Eye (tissue), 1 donor: ENCODE measurements around the gene KLC1.
"Not testable (repeated sequence)": the region's sequence is repeated elsewhere in the genome, so short reads cannot be mapped to it uniquely, and the experiment has no call there.

Experiments
- DNase-seq: peaks from one replicate; pipeline ENCODE4 v3.0.0-alpha.2; 2015

Gene KLC1

DNA sequence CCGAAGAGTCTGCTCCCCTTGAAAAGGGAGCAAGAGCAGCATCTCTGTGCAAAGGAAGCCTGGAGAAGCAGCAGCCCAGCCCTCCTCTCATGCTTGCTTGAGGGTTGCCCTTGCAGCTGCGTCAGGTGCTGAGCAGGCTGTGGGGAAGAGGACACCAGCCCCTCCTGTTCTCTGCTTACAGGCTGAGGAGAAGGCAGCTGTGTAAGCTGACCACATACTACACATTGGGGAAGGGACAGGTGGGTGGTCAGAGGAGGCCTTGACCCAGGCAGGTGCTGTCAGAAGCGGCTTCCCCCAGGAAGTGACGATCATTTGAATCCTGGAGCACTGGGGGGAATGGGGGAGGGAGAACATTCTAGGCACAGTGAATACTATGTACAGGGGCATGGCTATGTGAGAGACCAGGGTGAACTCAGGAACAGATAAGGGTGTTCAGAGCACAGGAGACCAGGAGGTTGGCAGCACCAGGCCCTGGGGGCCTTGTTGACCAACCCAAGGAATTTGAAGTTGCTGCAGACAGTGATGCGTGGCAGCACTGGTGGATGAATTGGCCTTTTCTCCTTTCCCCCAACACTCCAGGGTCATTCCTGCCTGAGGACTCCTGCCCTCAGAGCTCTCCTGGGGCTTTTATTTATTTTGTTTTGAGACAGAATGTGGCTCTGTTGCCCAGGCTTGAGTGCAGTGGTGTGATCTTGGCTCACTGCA, 2.7 kb upstream of the KLC1 start:
- DNase-seq = no peak

DNA sequence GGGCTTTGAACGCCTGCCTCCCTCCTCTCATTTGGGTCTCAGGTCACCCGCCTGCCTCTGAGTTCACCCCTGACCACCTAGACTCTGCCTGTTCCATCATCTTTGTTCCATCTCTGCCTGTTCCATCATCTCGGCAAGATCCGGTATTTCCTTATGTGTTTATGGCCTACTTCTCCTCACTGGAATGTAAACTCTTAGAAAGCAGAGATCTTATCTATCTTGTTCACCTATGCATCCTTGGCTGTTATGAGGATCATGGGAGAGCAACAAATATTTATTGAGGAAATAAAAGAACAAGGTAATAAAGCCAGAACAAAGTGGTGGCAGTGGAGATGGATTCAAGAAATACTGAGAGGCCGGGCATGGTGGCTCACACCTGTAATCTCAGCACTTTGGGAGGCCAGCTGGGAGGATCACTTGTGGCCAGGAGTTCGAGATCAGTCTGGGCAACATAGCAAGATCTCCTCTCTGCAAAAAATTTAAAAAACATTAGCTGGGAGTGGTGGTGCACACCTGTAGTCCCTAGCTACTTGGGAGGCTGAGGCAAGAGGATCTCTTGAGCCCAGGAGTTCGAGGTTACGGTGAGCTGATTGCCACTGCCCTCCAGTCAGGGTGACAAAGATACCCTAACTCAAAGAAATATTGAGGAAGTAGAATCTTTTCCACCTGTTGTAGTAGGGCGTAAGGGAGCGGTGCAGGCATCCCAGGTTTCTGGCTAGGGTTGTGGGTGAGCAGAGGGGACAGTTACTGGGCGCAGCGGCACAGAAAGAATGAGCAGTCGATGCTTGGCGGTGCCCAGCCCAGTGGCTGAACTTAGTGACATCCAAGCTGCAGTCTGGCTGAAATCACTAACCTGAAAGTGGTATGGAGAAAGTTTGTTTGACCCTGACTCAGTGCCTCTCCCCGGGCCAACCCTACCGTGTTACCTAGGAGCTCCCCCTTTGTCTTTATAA, 1.7 kb upstream of the KLC1 start:
- DNase-seq = no peak

DNA sequence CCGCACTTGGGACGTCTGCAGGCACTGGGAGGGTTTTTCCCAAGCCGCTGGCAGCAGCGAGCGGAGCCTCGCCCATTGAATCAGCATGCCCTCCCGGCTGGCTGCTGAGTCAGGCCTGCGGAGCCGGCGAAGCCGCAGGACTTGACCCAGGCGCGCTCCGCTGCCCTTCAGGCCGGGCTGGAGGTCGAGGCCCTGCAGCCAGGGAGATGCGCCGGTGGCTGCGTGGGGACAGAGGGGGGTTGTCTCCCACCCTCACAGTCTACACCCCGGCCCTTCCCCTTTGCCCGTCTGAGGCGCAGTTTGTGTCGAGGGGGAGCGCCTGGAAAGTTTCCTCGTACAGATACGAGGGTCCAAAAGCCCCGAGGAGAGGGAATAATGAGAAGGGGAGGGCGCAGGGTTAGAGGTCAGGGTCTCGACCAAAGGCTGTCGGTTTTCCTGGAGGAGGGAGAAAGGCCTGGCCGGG, 759 bp upstream of the KLC1 start:
- DNase-seq = peak; percentile 83

DNA sequence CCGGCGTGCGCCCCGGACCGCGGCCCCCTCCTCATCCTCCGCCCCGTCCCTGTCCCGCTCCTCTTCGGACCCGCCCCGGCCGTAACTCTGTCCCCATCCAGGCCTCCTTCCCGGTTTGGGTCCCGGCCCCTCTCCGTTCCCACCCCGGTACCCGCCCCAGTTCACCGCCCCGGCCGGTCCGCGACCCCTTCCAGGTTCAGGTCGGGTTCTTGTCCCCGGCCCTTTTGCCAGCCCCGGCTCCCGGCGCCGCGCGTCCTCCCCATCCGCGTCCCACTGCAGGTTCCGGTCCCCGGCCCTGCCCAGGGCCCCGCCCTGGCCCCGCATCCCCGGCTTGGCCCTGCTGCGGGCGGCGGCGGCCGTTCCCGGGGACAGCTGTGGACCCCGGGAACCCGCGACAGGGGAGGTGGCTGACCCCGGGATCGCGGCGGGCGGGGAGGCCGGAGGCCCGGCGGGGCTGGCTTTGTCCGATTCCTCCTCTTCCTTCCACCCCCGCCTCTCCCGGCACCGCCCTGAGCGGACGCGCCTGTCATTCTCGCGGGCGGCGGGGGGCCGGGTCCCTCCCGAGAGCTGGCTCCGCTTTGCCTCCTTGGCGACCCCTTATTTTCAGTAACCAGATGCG, 601 bp downstream of the KLC1 start:
- peak; percentile 75 for DNase-seq

DNA sequence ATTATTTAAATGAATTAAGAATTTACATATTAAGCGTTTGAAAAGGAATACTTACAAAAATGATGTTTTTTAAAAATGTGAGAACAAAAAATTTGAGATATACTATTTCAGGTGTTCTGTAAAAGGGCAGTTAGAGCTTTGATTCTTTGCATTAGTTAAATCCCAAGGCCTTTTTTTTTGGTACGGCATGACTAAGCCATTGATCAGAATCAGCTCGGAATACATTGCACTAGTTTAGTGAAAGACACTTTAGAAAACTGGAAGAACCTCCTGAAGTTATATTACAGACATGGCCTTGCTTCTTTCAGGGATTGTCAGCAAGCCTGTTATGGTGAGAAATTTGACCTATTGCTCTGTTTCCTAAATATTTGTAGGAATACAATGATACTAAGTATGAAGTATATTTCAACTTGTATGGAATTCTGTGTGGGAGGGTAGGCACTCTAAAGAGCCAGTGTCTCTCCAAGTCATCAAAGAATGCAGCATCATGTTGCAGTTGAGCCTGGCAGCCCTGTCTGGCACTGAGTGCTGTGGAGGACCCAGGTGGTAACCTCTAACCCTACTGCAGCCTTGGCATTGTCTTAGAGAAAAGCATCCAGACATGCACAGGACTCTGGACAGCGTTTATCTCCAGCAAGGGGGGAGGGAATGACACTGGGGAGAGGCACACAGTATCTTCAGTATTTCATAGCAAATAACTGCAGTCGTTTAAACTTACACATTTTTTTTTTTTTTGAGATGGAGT, 1.5 kb downstream of the KLC1 start:
- DNase-seq = peak; percentile 17

DNA sequence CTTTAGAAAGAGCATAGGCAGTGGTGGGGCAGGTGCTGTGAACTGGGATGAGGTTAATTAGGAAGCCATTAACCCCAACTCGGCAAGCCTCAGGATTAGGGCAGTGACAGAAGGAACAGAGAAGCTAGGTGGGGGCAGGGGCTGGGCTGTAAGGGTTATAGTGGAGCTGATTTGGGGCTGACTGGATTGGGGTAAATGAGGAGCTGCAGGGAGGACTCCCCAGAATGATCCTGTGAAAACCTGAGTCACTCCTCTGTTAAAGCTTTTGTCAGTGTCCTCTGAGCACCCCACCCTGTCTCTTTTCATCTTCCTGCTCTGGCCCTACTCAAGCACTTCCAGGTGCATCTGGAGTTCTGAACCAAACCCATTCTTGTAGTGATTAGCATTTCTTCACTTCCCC, 4.4 kb downstream of the KLC1 start:
- no peak for DNase-seq

DNA sequence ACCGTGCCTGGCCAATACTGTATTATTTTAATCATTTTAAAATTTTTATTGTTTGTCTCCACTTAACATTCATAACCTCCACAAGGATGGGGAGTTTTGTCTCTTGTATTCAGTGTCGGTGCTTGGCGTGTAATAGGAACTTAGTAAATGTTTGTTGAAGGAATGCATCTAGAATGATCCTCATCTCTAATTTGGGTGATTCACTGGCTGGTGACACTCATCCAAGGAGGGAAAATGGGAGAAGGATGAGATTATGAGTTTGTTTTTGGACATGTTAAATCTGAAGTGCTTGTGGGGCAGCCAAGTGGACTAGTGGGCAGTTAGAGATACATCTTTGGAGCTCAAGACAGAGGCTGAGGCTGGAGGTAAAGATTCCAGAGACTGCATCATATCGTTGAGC, 5.1 kb downstream of the KLC1 start:
- no peak for DNase-seq

DNA sequence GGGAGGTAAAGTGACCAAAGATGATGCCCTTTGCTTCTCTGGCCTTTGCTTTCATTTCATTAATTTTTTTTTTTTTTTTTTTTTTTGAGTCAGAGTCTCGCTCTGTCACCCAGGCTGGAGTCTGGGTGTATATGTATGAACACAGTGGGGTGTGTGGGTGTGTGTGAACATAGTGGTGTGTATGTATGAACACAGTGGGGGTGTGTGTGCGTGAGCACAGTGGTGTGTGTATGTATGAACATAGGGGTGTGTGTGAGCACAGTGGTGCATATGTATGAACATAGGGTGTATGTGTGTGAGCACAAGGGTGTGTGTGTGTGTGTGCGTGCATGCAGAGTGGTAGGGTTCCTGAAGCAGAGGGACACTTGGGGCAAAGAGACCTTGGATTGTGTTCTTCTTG, 9.6 kb downstream of the KLC1 start:
- no peak for DNase-seq

DNA sequence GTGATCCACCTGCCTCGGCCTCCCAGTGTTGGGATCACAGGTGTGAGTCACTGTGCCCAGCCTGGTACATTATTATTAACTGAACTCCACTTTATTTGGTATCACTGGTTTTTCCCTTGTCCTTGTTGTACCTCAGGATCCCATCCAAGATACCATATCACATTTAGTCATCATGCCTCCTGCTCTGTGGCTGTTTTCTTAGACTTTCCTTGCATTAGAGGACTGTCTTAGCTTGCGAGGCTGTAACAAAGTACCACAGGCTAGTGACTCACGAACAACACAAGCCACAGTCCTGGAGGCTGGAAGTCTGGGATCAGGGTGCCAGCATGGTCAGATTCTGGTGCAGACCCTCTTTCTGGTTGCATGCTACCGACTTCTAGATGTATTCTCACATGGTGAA, 12.2 kb downstream of the KLC1 start:
- no peak for DNase-seq

DNA sequence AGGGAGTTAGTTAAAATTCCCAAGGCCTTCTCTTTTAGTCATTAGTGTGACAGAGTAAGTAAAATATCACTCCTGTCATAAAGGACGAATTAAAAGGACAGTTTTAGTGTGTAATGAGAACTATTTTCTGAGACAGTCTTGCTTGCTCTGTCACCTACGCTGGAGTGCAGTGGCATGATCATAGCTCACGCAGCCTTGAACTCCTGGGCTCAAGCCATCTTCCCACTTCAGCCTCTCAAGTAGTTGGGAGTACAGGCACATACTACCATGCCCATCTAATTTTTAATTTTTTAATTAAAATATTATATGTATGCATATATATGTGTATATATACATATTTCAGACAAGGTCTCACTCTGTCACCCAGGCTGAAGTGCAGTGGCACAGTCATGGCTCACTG, 17.2 kb downstream of the KLC1 start:
- no peak for DNase-seq

DNA sequence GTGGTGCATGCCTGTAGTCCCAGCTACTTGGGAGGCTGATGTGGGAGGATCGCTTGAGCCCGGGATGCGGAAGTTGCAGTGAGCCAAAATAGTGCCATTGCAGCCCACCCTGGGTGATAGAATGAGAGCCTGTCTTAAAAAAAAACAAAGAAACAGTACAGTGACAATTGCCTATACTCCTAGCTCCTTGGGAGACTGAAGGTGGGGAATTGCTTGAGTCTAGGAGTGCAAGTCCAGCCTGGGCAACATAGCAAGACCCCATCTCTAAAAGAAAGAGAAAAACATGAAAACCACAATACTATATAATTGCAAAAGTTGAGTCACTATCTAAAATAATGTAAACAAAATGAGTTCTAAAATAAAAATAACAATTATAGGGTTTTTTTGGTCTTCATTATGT, 20.0 kb downstream of the KLC1 start:
- no peak for DNase-seq

DNA sequence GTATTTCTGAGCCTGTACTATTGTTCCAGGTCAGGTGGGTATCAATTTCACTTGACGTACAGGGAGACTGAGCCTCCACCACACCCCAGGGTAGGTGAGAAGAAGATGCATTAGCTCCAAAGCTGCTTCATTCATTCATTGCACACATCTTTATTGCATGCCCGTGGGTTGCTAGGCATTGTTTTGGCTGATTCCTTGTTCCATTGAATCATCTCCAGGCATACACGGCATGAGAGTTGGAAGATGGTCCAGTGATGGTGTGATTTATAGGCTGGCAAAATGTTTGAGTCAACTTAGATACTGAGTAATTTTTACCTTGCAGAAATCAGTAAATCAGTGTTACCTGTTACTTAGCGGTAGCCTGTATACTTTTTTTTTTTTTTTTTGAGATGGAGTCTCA, 21.2 kb downstream of the KLC1 start:
- DNase-seq = no peak

DNA sequence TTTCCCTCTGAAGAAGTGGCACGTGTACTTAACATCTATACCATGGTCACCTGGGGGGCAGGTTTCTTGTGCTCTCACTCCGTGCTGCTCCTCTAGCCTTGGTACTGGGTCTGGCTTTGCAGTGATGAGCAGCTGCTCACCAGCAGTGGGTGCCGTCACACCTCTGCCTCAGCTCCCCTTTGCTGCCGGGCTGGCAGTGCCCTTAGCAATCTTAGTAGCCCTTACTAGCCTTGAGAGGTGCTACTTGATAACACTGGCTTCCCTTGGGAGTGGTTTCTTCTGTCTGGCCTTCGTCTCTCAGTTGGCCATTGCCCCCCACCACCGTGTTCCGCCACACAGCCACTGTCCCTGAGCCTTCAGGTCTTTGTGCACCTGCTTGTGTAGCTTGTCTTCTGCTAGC, 22.6 kb downstream of the KLC1 start:
- DNase-seq = no peak

DNA sequence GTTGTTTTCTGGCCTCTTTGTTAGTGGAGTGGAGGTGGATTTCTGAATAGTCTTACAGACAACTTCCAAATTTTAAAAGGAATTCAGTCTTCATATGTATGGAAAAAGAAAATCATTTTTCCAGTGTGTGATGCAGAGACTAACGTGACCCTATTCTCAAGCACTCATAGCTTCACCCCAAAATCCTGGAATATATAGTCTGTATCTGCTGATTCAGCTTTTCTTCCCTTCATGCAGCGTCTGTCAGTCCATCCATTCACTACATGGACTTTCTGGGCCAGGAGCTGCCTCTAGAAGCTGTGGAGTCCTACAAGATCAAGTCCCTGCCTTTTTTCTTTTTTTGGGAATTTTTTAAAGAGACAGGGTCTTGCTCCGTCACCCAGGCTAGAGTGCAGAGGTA, 23.8 kb downstream of the KLC1 start:
- DNase-seq = no peak

DNA sequence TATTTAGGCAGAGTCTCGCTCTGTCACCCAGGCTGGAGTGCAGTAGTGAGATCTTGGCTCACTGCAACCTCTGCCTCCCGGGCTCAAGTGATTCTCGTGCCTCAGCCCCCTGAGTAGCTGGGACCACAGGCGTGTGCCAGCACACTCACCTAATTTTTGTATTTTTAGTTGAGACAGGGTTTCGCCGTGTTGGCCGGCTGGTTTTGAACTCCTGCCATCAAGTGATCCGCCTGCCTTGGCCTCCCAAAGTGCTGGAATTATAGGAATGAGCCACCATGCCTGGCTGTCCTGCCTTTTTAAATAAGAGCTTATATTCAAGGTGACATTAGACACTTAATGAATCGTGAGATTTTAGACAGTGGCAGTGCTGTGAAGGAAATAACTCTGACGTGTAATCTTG, 24.3 kb downstream of the KLC1 start:
- DNase-seq = not testable (repeated sequence)

DNA sequence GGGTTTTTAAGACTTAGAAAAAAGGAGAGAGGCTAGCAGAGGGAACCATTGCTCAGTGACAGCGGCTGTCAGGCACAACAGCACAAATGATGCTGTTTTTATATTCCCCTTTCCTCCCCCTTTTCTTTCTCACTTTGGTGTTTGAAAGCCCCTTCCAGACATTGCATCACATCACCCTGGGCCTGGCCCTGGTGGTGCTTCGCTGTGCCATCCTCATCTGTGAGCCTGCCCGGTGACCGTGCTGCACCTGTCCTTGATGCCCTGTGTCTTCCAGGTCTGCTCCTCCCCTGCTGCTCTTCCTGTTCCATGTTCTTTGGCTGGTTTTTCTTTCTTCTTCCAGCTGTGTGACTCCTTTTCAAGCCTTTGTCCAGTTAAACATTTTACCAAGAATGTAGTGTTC, 24.8 kb downstream of the KLC1 start:
- DNase-seq = no peak

DNA sequence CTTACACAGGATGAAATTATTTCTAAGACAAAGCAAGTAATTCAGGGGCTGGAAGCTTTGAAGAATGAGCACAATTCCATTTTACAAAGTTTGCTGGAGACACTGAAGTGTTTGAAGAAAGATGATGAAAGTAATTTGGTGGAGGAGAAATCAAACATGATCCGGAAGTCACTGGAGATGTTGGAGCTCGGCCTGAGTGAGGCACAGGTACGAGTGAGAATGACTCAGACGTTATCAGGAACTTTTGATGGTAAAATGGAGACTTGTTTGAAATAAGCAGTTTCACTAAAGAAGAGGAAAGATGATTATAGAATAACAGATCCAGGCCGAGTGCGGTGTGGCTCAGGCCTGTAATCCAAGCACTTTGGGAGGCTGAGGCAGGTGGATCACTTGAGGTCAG, 25.6 kb downstream of the KLC1 start:
- no peak for DNase-seq

DNA sequence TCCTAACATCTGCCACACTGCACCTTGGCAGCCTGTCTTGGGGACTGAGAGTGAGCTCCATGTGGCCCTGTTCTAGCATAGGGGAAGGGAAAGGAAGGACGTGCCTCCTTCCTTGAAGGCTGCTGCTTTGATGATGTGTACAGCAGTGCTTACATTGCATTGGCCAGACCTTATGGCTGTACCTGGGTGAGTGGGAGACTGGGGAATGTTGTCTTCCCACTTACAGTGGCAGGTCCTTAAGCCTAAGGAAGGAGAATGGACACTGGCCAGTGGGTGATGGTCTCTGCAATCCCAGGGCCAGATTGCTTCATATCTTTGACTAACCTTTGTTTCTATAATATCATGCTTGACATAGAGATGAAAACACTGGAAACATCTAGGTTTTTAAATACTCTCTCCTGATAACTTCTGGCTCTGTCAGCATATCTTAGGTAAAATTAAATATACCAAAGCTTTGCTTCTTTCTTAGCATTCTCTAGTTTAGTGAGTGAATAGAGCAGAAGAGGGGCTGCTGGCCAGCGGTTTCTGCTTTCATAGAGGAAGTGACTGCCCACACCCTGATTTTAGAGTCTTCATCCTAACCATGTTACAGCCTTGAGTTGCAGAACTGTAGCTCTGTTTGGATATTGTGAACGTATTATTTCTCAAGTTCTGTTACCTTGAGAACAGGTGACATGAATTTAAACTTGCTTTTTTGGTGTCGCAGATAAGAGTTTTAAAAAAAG, 27.2 kb downstream of the KLC1 start:
- no peak for DNase-seq

DNA sequence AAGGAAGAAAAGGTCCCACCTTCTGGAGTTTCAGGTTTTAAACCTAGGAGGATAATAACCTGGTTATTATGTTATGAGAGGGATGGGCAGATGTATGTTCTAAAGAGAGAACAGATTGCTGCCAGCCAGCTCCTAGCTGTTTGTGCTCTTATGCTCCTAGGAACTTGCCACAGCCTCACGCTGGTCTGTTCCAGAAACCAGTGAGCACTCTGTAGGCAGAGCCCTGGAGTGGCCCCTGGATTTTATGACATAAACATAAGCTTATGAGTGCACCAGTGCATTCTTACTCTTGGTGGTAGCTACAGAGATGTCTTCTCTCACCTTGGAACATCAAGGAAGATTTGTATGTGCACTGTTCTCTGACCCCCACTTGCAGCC, 27.7 kb downstream of the KLC1 start:
- no peak for DNase-seq

DNA sequence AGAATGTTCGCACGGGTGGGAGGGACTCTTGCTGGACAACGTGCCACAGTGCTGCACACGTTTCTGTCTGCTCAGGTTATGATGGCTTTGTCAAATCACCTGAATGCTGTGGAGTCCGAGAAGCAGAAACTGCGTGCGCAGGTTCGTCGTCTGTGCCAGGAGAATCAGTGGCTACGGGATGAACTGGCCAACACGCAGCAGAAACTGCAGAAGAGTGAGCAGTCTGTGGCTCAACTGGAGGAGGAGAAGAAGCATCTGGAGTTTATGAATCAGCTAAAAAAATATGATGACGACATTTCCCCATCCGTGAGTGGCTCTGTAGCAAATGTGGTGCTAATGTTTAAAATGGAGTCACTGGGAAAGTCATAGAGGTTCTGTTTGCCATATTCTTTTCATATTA, 28.5 kb downstream of the KLC1 start:
- no peak for DNase-seq

DNA sequence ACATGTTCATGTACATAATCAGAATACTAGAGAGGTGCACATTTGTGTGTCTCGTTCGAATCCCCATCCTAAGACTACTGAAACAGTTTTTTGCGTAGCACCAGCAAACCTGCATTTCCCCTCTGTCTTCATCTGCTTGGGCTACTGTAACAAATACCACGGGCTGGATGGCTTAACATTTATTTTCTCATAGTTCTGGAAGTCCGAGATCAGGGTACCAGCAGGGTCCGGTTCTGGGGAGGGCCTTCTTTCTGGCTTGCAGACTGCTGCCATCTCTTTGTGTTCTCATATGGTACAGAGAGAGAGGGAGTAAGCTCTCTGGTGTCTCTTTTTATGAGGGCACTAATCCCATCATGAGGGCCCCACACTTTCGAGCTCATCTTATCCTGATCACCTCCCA, 30.6 kb downstream of the KLC1 start:
- DNase-seq = no peak

DNA sequence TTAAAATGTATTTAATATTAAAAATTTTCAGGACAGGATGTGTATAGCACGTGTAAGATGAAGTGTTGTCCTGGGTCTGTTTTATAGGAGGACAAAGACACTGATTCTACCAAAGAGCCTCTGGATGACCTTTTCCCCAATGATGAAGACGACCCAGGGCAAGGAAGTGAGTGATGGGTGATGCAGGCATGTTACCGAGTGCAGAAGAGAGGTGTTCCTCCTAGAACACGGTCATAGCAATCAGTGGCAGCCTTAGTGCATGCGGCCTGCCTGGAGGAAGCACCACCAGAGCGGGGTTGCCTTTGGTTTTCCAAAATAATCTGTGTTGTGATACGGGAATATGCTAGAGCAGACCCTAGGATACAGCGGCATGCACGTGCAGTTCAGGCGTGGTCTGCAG, 33.0 kb downstream of the KLC1 start:
- no peak for DNase-seq
